Esophagus muscularis mucosa (tissue), 4 donors: Measurements from ENCODE around the gene SLC45A3. TPM values are rescaled to one million over a fixed set of nuclear protein-coding genes. Genes with fewer than 3 reads are reported as not detected.

ENCODE experiments used
- DNase-seq: peaks from one replicate; pipeline ENCODE4 v3.0.0-alpha.2; 2017; ENCODE audit errors: extremely low spot score
- H3K27ac ChIP-seq, 4 donors: fragments of 200-600 bp; sonication (generic); replicated peaks in 1 of 4; 1 replicate in 3 of 4; 2 replicates in 1 of 4; pipeline ENCODE4 v1.5.1; 2016 to 2019; ENCODE audit warnings: mild to moderate bottlenecking in 1 of 4
- H3K27me3 ChIP-seq, 4 donors: fragments of 200-600 bp; sonication (generic); one replicate each; pipeline versions ENCODE4 v1.5.1 to v1.6.0; 2016 to 2019
- H3K36me3 ChIP-seq, 4 donors: fragments of 200-600 bp; sonication (generic); one replicate each; pipeline ENCODE4 v1.5.1; 2016 to 2019
- H3K4me1 ChIP-seq, 4 donors: fragments of 200-600 bp; sonication (generic); one replicate each; pipeline ENCODE4 v1.5.1; 2016 to 2019
- H3K4me3 ChIP-seq, 4 donors: fragments of 200-600 bp; sonication (generic); 1 replicate in 2 of 4; 2 replicates in 2 of 4; pipeline ENCODE4 v1.5.1; 2016 to 2019; ENCODE audit warnings: mild to moderate bottlenecking in 4 of 4, moderate library complexity in 1 of 4
- H3K9me3 ChIP-seq, 4 donors: fragments of 200-600 bp; sonication (generic); 1 replicate in 3 of 4; 2 replicates in 1 of 4; pipeline ENCODE4 v1.5.1; 2016 to 2019
- EP300 ChIP-seq: sonication (generic); formaldehyde crosslinking; IDR thresholded peaks from one replicate; pipeline ENCODE4 v1.6.1; 2017; ENCODE audit warnings: antibody characterized with exemption
- POLR2A ChIP-seq: fragments of 450-650 bp; IDR thresholded peaks from one replicate; pipeline ENCODE4 v1.6.1; 2017; ENCODE audit warnings: antibody characterized with exemption, moderate library complexity, mild to moderate bottlenecking, low read depth
- POLR2AphosphoS5 ChIP-seq, 2 donors: sonication (generic); formaldehyde crosslinking; IDR thresholded peaks; one replicate each; pipeline ENCODE4 v1.6.1; 2017; ENCODE audit warnings: antibody characterized with exemption in 2 of 2
- WGBS: methylation state at CpG from one replicate; pipeline ENCODE4 v1.1.5; 2018; 5-methylcytosine and 5-hydroxymethylcytosine counted together
- intact Hi-C: fragments of 100-400 bp; cut with DNase I; formaldehyde crosslinking; loops from one replicate; pipeline ENCODE4 v1.15.1; 2023
- total RNA-seq, 4 donors: library from RNA; depleted of rRNA; stranded (reverse); fragments of >200 nt; gene quantifications; one replicate each; pipeline versions ENCODE4 v1.1.0 to v1.2.1, GENCODE V29; 2016
- TF ChIP-seq, protein P1 (sequence below), 3 experiments: fragments of 200-600 bp in 2 of 3; fragments of 450-650 bp in 1 of 3; sonication (generic) in 2 of 3; IDR thresholded peaks; one replicate each; pipeline ENCODE4 v1.5.1; 2017 to 2019; ENCODE audit warnings: antibody characterized with exemption in 3 of 3, mild to moderate bottlenecking in 2 of 3, moderate library complexity in 1 of 3

SLC45A3 gene
- total RNA-seq, 4 donors from 2014 or later: 0.86 to 1.7 (median 1.1) TPM

DNA sequence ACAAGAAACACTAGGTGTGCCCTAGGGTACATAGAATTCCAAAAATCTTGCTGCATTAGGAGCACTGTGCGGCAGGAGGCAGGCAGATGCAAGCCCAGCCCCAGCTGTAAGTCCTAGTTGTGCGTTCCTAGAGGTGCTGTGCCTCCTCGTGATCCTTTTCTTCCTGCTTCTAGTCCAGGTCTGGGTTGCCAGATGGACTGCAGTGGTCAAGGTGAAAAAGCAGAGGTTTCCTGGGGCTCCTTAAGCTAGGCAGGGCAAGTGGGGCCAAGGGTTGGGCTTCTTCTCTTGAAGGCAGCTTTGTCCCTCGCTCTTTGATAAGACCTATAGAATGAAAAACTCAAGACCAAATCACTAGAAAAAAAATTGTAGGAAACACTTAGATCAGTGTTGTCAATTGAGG lies 21.6 kb upstream of the SLC45A3 start:
- no peak for DNase-seq
- WGBS: 91% methylated on average over 4 of the region's 4 CpGs
- no peaks in the 10 kb centered on the region for H3K27me3 ChIP-seq
- peaks cover 8 to 14% (median 8%) of the 10 kb centered on the region in 4 donors for H3K4me1 ChIP-seq
- H3K36me3 ChIP-seq: peaks cover 0 to 15% (median 3%) of the 10 kb centered on the region in 4 donors
- no peak overlapping the region for H3K4me3 ChIP-seq
- no peak for TF ChIP-seq POLR2AphosphoS5 (IDR thresholded peaks at IDR 0.05)
- no peak for TF ChIP-seq EP300
- TF ChIP-seq, protein P1, sequence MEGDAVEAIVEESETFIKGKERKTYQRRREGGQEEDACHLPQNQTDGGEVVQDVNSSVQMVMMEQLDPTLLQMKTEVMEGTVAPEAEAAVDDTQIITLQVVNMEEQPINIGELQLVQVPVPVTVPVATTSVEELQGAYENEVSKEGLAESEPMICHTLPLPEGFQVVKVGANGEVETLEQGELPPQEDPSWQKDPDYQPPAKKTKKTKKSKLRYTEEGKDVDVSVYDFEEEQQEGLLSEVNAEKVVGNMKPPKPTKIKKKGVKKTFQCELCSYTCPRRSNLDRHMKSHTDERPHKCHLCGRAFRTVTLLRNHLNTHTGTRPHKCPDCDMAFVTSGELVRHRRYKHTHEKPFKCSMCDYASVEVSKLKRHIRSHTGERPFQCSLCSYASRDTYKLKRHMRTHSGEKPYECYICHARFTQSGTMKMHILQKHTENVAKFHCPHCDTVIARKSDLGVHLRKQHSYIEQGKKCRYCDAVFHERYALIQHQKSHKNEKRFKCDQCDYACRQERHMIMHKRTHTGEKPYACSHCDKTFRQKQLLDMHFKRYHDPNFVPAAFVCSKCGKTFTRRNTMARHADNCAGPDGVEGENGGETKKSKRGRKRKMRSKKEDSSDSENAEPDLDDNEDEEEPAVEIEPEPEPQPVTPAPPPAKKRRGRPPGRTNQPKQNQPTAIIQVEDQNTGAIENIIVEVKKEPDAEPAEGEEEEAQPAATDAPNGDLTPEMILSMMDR (IDR thresholded peaks at IDR 0.05): no peak
- TF ChIP-seq POLR2A: no peak
- intact Hi-C loops: loop anchor here (5.0 kb wide), 1 partner anchor 115 kb away; no protein-coding TSS in a partner anchor
- no peaks in the 10 kb centered on the region for H3K9me3 ChIP-seq
- no peak overlapping the region for H3K27ac ChIP-seq

DNA sequence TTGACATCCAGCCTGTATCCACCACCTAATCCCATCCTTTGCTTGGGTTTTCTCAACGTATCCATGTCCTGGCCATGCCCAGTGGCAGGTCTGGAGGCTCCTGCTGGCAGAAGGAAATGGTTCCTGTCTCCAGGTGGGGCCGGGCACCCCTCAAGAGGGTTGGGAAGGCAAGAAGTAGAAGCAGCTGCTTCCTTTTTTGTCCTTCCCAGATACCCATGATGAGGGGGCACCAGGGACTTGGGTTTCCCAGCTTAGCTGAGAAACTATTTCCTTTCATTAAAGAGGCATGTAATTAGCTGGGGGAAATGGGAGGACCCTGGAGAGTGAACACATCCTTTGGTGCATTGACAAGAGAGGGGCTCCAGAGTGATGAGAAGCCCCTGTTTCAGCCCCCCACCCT lies 21.1 kb upstream of the SLC45A3 start:
- WGBS: 50% methylated on average over 2 of the region's 2 CpGs

DNA sequence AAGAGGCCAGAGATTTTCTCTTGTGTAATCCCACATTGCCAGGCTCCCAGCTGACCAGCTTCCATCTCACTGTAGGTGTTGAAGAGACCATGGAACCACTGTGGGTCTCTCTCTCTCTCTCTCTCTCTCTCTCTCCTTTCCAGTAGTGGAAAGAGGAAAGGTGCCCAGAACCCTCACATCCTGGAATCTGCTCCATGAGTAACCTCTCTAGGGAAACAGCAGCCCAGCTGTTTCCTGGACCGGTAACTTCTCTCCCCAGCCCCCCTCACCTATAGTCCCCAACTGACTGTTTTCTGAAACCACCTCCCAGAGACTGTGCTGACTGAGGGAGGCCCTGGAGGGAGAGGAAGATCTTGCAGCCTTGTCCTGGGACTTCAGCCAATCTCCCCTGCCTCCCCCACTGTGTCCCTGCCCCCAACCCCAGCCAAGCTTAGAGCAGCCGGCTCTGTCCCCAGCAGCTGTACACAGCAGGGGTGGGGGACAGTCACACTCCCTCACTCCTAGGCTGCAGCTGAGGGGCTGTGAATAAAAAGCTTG lies 20.6 kb upstream of the SLC45A3 start:
- Histone ChIP-seq H3K4me1 (peaks cover 8 to 12% (median 8%) of the 10 kb centered on the region in 4 donors), H3K36me3 (peaks cover 0 to 15% (median 3%) of the 10 kb centered on the region in 4 donors), H3K9me3 (no peaks in the 10 kb centered on the region), H3K27ac (no peak overlapping the region), H3K4me3 (no peak overlapping the region), H3K27me3 (no peaks in the 10 kb centered on the region)
- WGBS: 26% methylated on average over 2 of the region's 2 CpGs
- DNase-seq: no peak
- TF ChIP-seq POLR2AphosphoS5 (IDR thresholded peaks at IDR 0.05) (no peak), EP300 (no peak), POLR2A (no peak)
- TF ChIP-seq, protein P1 (IDR thresholded peaks at IDR 0.05): no peak
- intact Hi-C loops: loop anchor here (5.0 kb wide), 1 partner anchor 114 kb away; no protein-coding TSS in a partner anchor

More for the DNA sequence above, 21.1 kb upstream of the SLC45A3 start:
- Histone ChIP-seq H3K27ac (no peak overlapping the region), H3K9me3 (no peaks in the 10 kb centered on the region), H3K36me3 (peaks cover 0 to 15% (median 3%) of the 10 kb centered on the region in 4 donors), H3K27me3 (no peaks in the 10 kb centered on the region), H3K4me1 (peaks cover 8 to 14% (median 8%) of the 10 kb centered on the region in 4 donors), H3K4me3 (no peak overlapping the region)
- DNase-seq: no peak
- intact Hi-C loops: loop anchor here (5.0 kb wide), 1 partner anchor 114 kb away; no protein-coding TSS in a partner anchor
- TF ChIP-seq POLR2AphosphoS5 (IDR thresholded peaks at IDR 0.05) (no peak), POLR2A (no peak), EP300 (no peak)
- TF ChIP-seq, protein P1 (IDR thresholded peaks at IDR 0.05): no peak

DNA sequence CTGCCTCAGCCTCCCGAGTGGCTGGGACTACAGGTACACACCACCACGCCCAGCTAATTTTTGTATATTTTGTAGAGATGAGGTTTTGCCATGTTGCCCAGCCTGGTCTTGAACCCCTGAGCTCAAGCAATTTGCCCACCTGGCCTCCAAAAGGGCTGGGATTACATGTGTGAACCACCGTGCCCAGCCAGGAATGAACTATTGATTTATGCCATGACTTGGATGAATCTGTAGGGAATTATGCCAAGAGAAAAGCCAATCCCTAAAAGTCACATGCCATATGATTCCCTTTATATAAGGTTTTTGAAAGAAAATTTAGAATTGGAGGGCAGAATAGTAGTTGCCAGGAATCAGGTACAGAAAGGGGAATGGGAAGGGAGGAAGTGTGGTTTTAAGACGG lies 19.1 kb upstream of the SLC45A3 start:
- Histone ChIP-seq H3K27me3 (no peaks in the 10 kb centered on the region), H3K9me3 (no peaks in the 10 kb centered on the region), H3K36me3 (peaks cover 0 to 12% (median 3%) of the 10 kb centered on the region in 4 donors), H3K4me1 (peaks cover 7 to 9% (median 8%) of the 10 kb centered on the region in 4 donors), H3K27ac (no peak overlapping the region), H3K4me3 (no peak overlapping the region)
- TF ChIP-seq POLR2AphosphoS5 (IDR thresholded peaks at IDR 0.05): no peak
- TF ChIP-seq EP300: no peak
- TF ChIP-seq POLR2A: no peak
- TF ChIP-seq, protein P1 (IDR thresholded peaks at IDR 0.05): no peak
- no peak for DNase-seq
- 93% methylated on average over 4 of the region's 4 CpGs for WGBS
- intact Hi-C loops: no loop called here
